HFFc6 (cell line): ENCODE results near the gene RHOBTB3. TPM values are rescaled to one million over a fixed set of nuclear protein-coding genes. Genes with fewer than 3 reads are reported as not detected.

Experiments
- DNase-seq: peaks from one replicate; pipeline ENCODE4 v3.0.0-alpha.2; 2018
- H3K27ac Mint-ChIP-seq: 2 replicates; pipeline ENCODE4 v1.8.0; 2020; ENCODE audit warnings: mild to moderate bottlenecking, mixed read lengths
- H3K27me3 Mint-ChIP-seq: 2 replicates; pipeline ENCODE4 v1.8.0; 2021; ENCODE audit warnings: mild to moderate bottlenecking, moderate library complexity, mixed read lengths; ENCODE audit not compliant: insufficient read depth
- H3K36me3 Mint-ChIP-seq: 2 replicates; pipeline ENCODE4 v1.8.0; 2021; ENCODE audit warnings: low read depth, mixed read lengths
- H3K4me1 Mint-ChIP-seq: 2 replicates; pipeline ENCODE4 v1.8.0; 2020; ENCODE audit warnings: low read depth, mixed read lengths
- H3K4me3 Mint-ChIP-seq: 2 replicates; pipeline ENCODE4 v1.8.0; 2020; ENCODE audit warnings: mild to moderate bottlenecking, moderate library complexity, mixed read lengths
- H3K9me3 Mint-ChIP-seq: 2 replicates; pipeline ENCODE4 v1.8.0; 2020; ENCODE audit warnings: mild to moderate bottlenecking, mixed read lengths
- total RNA-seq, 6 experiments: library from RNA; stranded (reverse); fragmentation: NEBNext Ultra II Directional; extraction: Animal tissue kit (Norgen Biotek cat#: 25700); gene quantifications; 2 replicates in 1 of 6; 3 replicates in 5 of 6; pipeline ENCODE4 v1.2.3, GENCODE V29; 2021
- TF ChIP-seq, protein P1 (sequence below): fragments of 200-600 bp; sonication (generic); IDR thresholded peaks from 2 replicates; pipeline ENCODE4 v1.5.0; 2021; ENCODE audit warnings: antibody characterized with exemption, mild to moderate bottlenecking

RHOBTB3 gene
- total RNA-seq, 6 experiments from 2014 or later = 110 to 184 (median 160) TPM

DNA sequence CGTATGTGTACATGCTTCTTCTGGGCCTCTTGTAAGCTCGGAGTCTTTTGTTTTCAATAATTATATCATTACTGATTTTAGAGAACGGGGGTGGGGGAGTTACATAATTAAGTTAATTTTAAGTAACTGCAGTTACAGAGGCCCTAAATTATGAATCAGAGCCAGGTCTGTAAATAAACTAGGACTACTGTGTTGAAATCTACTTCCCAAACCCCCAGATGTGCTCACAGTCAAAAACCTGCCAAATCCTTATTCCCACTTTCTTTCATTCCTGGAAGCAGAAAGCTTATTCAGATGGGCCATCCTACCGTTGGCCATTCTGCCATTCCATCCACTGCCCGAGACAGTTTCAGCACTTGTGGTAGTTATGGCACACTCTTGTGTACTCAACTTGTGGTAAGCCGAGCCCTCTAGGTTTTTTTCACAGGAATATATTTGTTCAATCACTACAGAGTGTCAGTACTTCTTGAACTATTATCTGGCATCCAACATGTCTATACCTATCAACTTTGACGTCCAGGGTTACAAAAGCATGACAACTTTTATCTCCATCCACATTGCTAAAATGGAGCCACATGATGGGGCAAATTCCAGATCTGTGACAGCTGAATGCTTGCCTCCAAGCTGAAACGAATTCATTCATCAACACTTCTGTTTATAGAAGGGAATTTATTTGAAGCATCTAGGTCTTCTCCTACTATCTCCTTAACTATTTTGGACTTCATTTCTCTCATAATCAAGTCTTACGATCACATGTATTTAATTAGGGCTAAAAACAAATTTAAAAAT is 53.6 kb downstream of the RHOBTB3 start:
- no peak for DNase-seq
- peak overlapping the region; percentile 86 for H3K27ac Mint-ChIP-seq
- H3K36me3 Mint-ChIP-seq = peaks cover 53% of the 10 kb centered on the region
- H3K4me3 Mint-ChIP-seq = peak overlapping the region; percentile 51
- H3K4me1 Mint-ChIP-seq = peaks cover 68% of the 10 kb centered on the region
- H3K9me3 Mint-ChIP-seq = no peaks in the 10 kb centered on the region
- TF ChIP-seq, protein P1, sequence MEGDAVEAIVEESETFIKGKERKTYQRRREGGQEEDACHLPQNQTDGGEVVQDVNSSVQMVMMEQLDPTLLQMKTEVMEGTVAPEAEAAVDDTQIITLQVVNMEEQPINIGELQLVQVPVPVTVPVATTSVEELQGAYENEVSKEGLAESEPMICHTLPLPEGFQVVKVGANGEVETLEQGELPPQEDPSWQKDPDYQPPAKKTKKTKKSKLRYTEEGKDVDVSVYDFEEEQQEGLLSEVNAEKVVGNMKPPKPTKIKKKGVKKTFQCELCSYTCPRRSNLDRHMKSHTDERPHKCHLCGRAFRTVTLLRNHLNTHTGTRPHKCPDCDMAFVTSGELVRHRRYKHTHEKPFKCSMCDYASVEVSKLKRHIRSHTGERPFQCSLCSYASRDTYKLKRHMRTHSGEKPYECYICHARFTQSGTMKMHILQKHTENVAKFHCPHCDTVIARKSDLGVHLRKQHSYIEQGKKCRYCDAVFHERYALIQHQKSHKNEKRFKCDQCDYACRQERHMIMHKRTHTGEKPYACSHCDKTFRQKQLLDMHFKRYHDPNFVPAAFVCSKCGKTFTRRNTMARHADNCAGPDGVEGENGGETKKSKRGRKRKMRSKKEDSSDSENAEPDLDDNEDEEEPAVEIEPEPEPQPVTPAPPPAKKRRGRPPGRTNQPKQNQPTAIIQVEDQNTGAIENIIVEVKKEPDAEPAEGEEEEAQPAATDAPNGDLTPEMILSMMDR = no peak
- no peaks in the 10 kb centered on the region for H3K27me3 Mint-ChIP-seq

DNA sequence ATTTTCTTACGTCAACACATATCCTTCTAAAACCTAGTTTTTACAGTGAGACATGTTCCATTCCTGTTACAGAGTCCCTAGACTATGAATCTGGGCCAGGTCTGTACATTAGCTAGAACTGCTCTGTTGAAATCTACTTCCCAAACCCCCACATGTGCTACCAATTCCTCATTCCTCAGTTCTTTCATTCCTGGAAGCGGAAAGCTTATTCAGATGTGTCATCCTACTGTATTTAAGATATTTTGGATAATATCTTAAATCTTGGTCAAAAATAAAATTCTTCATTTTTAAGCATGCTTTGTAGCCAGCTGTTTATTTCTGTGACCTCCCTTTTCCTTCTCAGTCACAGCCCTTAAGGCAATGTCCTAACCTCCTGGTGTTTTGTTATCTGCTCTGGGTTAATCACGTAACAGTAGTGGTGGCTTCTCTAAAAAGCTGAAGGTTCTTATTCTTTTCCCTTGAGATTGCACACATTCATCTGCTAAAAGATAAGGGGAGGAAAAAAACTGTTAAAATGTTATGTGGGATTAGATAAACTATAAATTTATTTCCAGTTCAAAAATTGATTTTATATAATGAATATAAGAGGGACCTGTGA is 55.8 kb downstream of the RHOBTB3 start:
- H3K27ac Mint-ChIP-seq = peak overlapping the region; percentile 86
- DNase-seq = peak; percentile 59
- H3K4me1 Mint-ChIP-seq = peaks cover 48% of the 10 kb centered on the region
- H3K9me3 Mint-ChIP-seq = no peaks in the 10 kb centered on the region
- TF ChIP-seq, protein P1 = no peak
- peak overlapping the region; percentile 62 for H3K4me3 Mint-ChIP-seq
- no peaks in the 10 kb centered on the region; the same call in 1 of the 2 replicates for H3K27me3 Mint-ChIP-seq
- peaks cover 55% of the 10 kb centered on the region for H3K36me3 Mint-ChIP-seq

DNA sequence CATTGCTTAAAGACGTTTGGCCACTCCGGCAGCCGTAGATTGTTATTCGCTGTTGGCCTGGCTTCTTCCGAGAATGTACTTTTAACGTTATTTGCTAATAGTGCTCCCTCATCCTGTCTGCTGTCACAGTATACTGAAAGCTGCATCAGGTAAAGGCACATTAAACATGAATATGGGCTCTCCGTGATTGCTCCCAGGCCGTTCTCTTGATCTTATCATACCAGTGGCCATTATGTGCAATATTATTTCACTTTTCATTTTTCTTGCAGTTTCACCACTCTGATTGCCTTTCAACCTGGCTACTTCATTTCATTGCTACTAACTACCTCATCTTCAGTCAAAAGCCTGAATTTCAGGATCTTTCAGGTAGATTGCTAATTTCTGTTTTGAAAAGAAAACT is 57.4 kb downstream of the RHOBTB3 start:
- Mint-ChIP-seq H3K36me3 (peaks cover 50% of the 10 kb centered on the region), H3K4me3 (no peak overlapping the region), H3K9me3 (no peaks in the 10 kb centered on the region), H3K4me1 (peaks cover 52% of the 10 kb centered on the region), H3K27me3 (no peaks in the 10 kb centered on the region; the same call in 1 of the 2 replicates), H3K27ac (no peak overlapping the region)
- TF ChIP-seq, protein P1 = no peak
- DNase-seq = no peak

DNA sequence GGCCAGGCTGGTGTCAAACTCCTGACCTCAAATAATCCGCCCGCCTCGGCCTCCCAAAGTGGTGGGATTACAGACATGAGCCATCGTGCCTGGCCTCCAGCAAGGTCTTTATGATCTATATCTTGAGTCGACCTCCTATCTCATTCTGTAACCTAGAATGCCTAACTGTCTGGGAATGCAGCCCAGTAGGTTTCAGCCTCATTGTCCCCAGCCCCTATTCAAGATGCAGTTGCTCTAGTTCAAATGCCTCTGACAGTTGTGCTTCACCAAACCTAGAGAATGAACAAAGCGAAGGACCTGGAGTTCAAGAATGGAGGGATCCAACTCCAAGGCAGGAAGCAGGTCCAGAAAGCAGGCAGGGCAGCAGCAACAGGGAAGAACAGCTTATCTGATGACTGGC is 60.6 kb downstream of the RHOBTB3 start:
- Mint-ChIP-seq H3K4me3 (no peak overlapping the region), H3K9me3 (no peaks in the 10 kb centered on the region), H3K36me3 (peaks cover 44% of the 10 kb centered on the region), H3K27ac (peak overlapping the region; percentile 55), H3K27me3 (no peaks in the 10 kb centered on the region; the same call in 1 of the 2 replicates), H3K4me1 (peaks cover 36% of the 10 kb centered on the region)
- TF ChIP-seq, protein P1 = no peak
- DNase-seq = no peak

DNA sequence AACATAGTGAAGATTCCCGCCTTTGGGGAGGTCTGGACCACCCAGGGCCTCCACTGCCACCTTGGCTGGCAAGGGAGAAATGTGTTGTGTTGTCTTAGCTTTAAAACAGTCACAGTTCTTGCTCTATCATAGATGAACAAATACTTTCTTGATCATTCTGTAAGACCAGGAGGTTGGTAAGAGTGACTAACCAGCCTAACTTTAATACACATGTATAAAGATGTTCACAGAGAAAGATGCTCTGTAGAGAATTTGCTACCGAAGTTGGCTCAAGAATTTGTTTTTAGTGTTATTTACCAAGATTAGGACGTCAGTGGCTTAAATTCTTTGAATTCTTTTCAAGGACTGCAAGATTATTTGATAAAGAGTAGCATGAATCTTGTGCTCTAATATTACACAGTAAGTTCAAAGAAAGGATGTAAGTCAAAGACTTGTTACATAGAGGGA is 63.0 kb downstream of the RHOBTB3 start:
- Mint-ChIP-seq H3K4me1 (peaks cover 33% of the 10 kb centered on the region), H3K4me3 (peak overlapping the region; percentile 62), H3K27me3 (peaks cover 2% of the 10 kb centered on the region), H3K36me3 (peaks cover 56% of the 10 kb centered on the region), H3K9me3 (no peaks in the 10 kb centered on the region), H3K27ac (peak overlapping the region; percentile 87)
- DNase-seq = peak; percentile 81
- TF ChIP-seq, protein P1 = no peak
